ENCODE measurements around the gene DHX57. TPM values are rescaled to one million over a fixed set of nuclear protein-coding genes. Genes with fewer than 3 reads are reported as not detected.

Gene DHX57
- total RNA-seq, 1 donor from 2014 or later, result 33.9 TPM

DNA sequence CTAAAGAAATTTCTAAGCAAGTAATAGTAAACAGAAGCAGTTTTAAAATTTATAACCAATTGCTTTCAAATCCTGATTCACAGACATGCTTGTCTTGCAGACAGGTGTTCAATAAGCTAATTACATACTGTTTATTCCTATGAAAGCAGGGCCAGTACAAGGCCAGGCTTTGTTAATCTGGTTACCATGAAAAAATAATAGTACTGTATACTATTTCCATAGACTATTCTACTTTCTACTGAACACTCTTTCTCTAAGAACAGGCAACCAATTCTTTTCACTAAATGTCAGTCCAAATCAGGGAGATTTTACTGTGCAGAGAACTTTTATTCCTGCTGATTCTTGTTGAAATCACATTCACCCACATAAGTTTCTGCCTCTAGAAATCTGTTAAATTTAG lies 121.7 kb downstream of the DHX57 start:
- Histone ChIP-seq H3K4me3 (no peak overlapping the region), H3K9me3 (ENCODE audit: low read depth) (no peaks in the 10 kb centered on the region), H3K79me2 (ENCODE audit: low read depth) (peaks cover 21% of the 10 kb centered on the region), H3K4me2 (no peak overlapping the region), H2AFZ (replicated peaks) (no peak overlapping the region), H3F3A (ENCODE audit: low read depth) (peaks cover 24% of the 10 kb centered on the region), H3K27me3 (no peaks in the 10 kb centered on the region), H3K36me3 (peaks cover 7% of the 10 kb centered on the region), H4K20me1 (ENCODE audit: low read depth) (peaks cover 16% of the 10 kb centered on the region), H3K27ac (no peak overlapping the region), H3K9ac (no peak overlapping the region), H3K4me1 (peaks cover 16% of the 10 kb centered on the region)
- TF ChIP-seq EZH2phosphoT487 (IDR thresholded peaks at IDR 0.05) (no peak), EZH2 (IDR thresholded peaks at IDR 0.05) (no peak)
- TF ChIP-seq, protein P1, sequence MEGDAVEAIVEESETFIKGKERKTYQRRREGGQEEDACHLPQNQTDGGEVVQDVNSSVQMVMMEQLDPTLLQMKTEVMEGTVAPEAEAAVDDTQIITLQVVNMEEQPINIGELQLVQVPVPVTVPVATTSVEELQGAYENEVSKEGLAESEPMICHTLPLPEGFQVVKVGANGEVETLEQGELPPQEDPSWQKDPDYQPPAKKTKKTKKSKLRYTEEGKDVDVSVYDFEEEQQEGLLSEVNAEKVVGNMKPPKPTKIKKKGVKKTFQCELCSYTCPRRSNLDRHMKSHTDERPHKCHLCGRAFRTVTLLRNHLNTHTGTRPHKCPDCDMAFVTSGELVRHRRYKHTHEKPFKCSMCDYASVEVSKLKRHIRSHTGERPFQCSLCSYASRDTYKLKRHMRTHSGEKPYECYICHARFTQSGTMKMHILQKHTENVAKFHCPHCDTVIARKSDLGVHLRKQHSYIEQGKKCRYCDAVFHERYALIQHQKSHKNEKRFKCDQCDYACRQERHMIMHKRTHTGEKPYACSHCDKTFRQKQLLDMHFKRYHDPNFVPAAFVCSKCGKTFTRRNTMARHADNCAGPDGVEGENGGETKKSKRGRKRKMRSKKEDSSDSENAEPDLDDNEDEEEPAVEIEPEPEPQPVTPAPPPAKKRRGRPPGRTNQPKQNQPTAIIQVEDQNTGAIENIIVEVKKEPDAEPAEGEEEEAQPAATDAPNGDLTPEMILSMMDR (IDR thresholded peaks at IDR 0.05), result no peak
- H3K36me3 Mint-ChIP-seq, result peaks cover 11% of the 10 kb centered on the region
- peaks cover 4% of the 10 kb centered on the region for H3K27me3 Mint-ChIP-seq (ENCODE audit: insufficient read depth, low read depth)
- peaks cover 16% of the 10 kb centered on the region for H3K4me1 Mint-ChIP-seq
- no peak for DNase-seq (ENCODE audit: low spot score)
- H3K4me3 Mint-ChIP-seq, result no peak overlapping the region
- H3K9me3 Mint-ChIP-seq, result peaks cover 2% of the 10 kb centered on the region
- H3K27ac Mint-ChIP-seq, result no peak overlapping the region

DNA sequence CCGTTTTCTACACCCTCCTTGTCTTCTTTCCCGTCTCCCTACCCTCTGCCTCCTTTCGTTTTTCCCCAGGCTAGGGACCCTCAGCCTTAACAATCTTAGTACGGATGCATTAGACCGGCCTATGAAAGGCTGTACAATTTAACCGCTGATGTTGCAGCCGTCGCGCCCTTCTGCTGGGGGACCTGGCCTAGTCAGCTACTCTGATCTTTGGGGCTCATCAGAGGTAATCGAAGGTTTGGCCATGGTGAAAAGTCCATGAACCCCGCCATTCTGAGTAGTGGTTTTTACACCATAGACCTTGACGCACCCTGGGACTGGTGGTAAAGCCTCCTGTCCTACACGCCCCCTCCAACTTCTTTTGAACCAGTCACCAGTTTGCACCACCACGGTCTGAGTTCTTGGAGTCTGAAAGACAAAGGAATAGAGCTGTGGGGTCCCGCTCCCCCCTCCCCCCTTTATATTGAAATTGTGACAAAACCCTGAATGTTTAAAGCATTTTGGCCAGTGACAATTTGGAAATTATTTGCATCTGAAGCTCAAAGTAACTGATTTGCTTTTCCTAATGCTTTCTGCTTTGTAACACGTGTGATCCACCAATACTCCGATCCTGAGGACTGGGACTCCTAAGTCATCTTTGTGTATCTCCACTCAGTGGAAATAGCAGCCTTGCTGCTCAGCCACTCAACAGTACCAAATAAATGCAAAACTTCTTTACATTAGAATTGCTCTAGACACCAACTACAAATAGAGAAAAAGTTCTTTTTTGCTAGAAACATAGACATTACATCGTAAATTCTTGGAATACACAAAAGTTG lies 123.9 kb downstream of the DHX57 start:
- Mint-ChIP-seq H3K9me3 (peaks cover 2% of the 10 kb centered on the region), H3K36me3 (peaks cover 31% of the 10 kb centered on the region), H3K4me1 (peaks cover 32% of the 10 kb centered on the region), H3K27ac (peak overlapping the region; percentile 99), H3K4me3 (peak overlapping the region; percentile 100), H3K27me3 (ENCODE audit: insufficient read depth, low read depth) (peaks cover 4% of the 10 kb centered on the region)
- Histone ChIP-seq H3K4me2 (peak overlapping the region; percentile 76), H3K4me3 (peak overlapping the region; percentile 83), H3F3A (ENCODE audit: low read depth) (peaks cover 47% of the 10 kb centered on the region), H3K9ac (peak overlapping the region; percentile 38), H3K79me2 (ENCODE audit: low read depth) (peaks cover 44% of the 10 kb centered on the region), H3K27me3 (no peaks in the 10 kb centered on the region), H3K27ac (peak overlapping the region; percentile 79), H3K4me1 (peaks cover 33% of the 10 kb centered on the region), H2AFZ (replicated peaks) (peak overlapping the region; percentile 71), H3K36me3 (peaks cover 30% of the 10 kb centered on the region), H4K20me1 (ENCODE audit: low read depth) (peaks cover 38% of the 10 kb centered on the region), H3K9me3 (ENCODE audit: low read depth) (no peaks in the 10 kb centered on the region)
- peak; percentile 68 for DNase-seq (ENCODE audit: low spot score)
- TF ChIP-seq EZH2 (IDR thresholded peaks at IDR 0.05) (no peak), EZH2phosphoT487 (IDR thresholded peaks at IDR 0.05) (no peak)
- TF ChIP-seq, protein P1 (IDR thresholded peaks at IDR 0.05), result no peak

DNA sequence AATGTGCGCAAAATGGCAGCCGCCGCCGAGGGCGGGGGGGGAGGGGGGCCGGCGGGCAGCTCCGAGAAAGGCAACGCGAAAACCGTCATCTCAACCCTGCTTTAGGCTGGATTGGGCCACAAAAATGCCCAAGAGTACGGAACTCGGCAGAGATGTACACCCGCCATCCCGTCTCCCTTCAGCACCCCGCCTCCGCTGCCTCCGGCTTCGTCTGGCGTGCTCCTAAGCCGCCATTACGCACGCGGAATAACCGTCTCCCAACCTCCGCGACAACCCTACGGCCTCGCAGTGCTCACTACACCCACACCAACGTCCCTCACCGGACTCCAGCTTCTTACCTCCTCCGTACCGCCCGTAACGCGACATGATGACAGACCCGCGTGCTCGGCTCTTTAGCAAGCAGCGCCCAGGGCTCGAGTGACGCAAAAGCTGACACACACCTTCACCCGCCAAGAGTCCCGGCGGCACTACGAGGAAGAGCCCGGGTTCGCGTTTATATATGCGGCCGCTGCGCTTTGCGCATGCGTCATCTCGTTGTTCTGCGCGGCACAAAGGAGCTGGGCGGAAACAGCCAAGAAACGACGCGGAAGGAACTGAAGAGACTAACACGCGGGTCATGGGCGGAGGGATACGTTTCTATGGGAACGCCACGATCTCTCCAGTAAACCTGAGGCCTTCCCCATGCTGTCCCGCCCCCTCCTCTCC lies 124.7 kb downstream of the DHX57 start, which contains the start of gene SRSF7:
SRSF7 (minus strand) TSS at position 471 of the 705 bp plus-strand sequence; CDS start at position 366, 105 bp downstream.
- peak within 1 kb of the TSS; percentile 87 for H3K4me2 ChIP-seq
- TF ChIP-seq, protein P1 (IDR thresholded peaks at IDR 0.05), result no peak
- no peak for TF ChIP-seq EZH2 (IDR thresholded peaks at IDR 0.05)
- TF ChIP-seq EZH2phosphoT487 (IDR thresholded peaks at IDR 0.05), result no peak
- H3K4me1 Mint-ChIP-seq, result peaks cover 38% of the 10 kb centered on the region
- peaks cover 37% of the 10 kb centered on the region for H3K36me3 ChIP-seq
- peak within 1 kb of the TSS; percentile 100 for H3K4me3 Mint-ChIP-seq
- DNase-seq (ENCODE audit: low spot score), result peak; percentile 100
- no peaks in the 10 kb centered on the region for H3K27me3 ChIP-seq
- H3K9me3 ChIP-seq (ENCODE audit: low read depth), result no peaks in the 10 kb centered on the region
- H3K9me3 Mint-ChIP-seq, result peaks cover 2% of the 10 kb centered on the region
- peaks cover 51% of the 10 kb centered on the region for H3K79me2 ChIP-seq (ENCODE audit: low read depth)
- H2AFZ ChIP-seq (replicated peaks), result peak within 1 kb of the TSS; percentile 71
- peaks cover 39% of the 10 kb centered on the region for H3K36me3 Mint-ChIP-seq
- peaks cover 54% of the 10 kb centered on the region for H3F3A ChIP-seq (ENCODE audit: low read depth)
- H3K9ac ChIP-seq, result peak within 1 kb of the TSS; percentile 83
- peaks cover 46% of the 10 kb centered on the region for H4K20me1 ChIP-seq (ENCODE audit: low read depth)
- peak within 1 kb of the TSS; percentile 83 for H3K4me3 ChIP-seq
- H3K27ac ChIP-seq, result peak within 1 kb of the TSS; percentile 79
- H3K27me3 Mint-ChIP-seq (ENCODE audit: insufficient read depth, low read depth), result peaks cover 4% of the 10 kb centered on the region
- peaks cover 33% of the 10 kb centered on the region for H3K4me1 ChIP-seq
- peak within 1 kb of the TSS; percentile 99 for H3K27ac Mint-ChIP-seq
